Glomerular visceral epithelial cell (primary cell): ENCODE data around the gene SPI1.
A peak's percentile ranks its signal among the peaks of the same experiment; 100 is the strongest.
"Not testable (repeated sequence)": the region's sequence is repeated elsewhere in the genome, so short reads cannot be mapped to it uniquely, and the experiment has no call there.

Experiments used
- DNase-seq: peaks from one replicate; pipeline ENCODE4 v3.0.0-alpha.2; 2016; ENCODE audit errors: extremely low spot score

The SPI1 gene

GRCh38 chr11:47340010-47340409, 38.3 kb downstream of the SPI1 start:
- no peak for DNase-seq

DNA sequence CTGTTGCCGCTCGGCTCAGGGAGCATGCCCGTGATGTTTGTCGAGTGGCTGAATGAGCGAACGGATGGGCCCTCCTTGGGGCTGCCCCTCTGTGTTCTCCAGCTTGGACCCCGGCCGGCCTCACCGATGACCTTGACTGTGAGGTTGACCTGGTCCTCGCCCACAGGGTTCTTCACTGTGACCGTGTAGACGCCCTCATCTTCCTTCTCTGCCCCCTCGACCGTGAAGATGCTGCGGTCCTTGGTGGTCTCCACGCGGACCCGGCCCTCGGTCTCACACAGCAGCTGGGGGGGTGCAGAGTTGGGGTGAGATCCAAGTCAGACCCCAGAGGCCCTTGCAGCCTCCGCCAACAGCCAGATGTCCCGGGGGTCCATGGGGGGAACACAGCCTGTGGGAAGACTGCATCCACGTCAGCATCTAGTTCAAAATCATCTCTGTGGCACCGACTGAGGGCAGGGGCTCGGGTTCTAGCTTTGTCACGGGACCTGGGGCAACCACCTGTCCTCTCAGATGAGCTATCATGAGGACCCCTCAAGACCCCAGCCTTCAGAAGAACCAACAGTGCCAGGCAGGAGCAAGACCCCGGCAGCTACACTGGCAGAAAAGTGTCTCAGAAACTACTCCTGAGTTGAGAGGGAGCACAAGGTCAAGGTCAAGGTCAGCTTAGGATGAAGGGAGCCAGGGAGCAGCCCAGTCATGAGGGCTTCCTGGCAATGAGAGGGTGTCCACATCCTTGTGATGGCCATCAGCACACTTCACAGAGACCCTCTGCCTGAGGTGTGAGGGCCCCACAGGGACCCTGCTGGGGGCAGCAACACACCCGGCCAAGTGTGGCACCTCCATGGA, 39.7 kb downstream of the SPI1 start:
- DNase-seq: no peak

GRCh38 chr11:47337229-47337924, 41.0 kb downstream of the SPI1 start:
- no peak for DNase-seq

DNA sequence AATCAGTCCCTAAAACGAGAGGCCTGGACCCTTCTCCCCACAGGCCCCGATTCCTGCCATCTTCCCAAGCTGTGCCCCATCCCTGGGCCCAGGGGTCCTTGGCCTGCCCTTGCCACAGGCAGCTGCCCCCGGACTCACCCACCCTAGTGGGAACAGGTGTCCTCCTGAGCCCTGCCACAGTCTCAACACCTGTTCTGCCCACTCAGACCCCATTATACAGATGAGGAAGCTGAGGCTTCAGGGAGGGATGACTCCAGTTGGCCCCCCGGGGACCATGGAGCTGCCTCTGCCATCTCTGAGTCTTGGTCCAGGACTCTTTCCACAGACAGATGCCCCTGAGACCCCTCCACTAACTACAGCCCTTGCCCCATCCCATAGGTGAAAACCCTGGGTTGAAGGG, 41.8 kb downstream of the SPI1 start:
- DNase-seq: no peak

- DNase-seq: no peak
These were observed 42.6 kb downstream of the SPI1 start for GRCh38 chr11:47335733-47336132.

DNA sequence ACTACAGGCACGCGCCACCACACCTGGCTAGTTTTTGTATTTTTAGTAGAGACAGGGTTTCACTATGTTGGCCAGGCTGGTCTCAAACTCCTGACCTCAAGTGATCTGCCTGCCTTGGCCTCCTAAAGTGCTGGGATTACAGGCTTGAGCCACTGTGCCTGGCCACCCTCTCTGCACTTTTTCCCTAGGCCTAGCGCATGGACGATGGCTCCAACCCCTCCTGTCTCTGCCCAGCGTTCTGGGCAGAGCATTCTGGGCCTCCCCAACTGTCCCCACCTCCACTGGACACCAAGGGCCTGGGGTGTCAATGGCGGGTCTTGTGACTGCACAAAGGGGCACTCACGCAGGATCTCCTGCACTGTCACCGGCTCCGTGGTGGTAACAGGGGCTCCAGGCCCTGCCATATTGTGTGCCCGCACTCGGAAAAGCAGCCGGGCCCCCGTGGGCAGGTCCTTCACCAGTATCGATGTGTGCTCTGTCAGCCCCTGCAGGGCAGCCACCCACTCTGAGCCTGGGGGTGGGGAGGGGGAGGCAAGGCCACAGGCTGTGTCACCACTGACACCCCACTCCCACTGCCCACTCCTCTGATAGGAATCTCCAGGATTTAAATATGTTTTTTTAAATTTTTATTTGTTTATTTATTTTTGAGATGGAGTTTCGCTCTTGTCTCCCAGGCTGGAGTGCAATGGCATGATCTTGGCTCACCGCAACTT, 43.5 kb downstream of the SPI1 start:
- DNase-seq: not testable (repeated sequence)

- DNase-seq: no peak
These were observed 44.4 kb downstream of the SPI1 start for GRCh38 chr11:47333886-47334443.

- DNase-seq: no peak
These were observed 44.9 kb downstream of the SPI1 start for GRCh38 chr11:47333526-47333845.

- no peak for DNase-seq
These were observed 45.4 kb downstream of the SPI1 start for GRCh38 chr11:47332791-47333525.

GRCh38 chr11:47332303-47332711, 46.0 kb downstream of the SPI1 start:
- DNase-seq: no peak

DNA sequence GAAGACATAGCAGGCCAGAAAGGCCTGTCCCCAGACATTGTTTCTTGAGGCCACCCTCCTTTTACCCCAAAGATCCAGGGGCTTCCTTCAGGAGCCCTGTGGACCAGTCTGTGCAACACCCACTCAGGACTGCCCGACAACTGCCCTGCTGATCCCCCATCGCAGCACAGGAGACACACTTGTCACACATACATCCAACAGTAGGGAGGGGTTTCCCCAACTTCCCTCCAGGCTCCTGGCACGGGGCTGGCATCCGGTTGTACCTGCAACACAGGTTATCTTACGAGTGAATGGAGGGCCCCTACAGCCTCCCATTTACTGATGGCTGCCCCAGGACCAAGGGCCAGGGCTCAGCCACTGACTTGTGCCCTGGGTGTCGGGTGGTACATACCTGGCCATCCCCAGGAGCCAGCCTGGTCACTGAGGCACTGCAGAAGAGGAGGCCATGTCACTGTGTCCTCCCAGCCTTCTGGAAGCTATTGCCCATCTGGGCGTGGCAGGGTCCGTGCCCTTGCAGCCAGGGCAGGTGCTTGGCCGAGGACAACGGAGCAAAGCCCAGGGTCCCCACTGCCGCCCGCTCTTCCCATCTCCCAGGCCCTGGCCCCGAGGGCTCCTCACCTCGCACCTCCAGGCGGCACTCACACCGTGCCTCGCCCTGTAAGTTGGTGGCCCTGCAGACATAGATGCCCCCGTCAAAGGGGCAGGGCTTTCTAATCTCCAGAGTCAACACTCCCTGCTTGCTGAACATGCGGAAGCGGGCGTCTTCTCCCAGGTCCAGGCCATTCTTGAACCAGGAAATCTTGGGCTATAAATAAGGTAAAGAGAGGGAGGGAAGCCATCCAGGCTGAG, 46.7 kb downstream of the SPI1 start:
- DNase-seq: no peak

GRCh38 chr11:47329987-47330931, 48.1 kb downstream of the SPI1 start:
- peak; percentile 21 for DNase-seq

GRCh38 chr11:47329431-47329986, 48.8 kb downstream of the SPI1 start:
- no peak for DNase-seq

GRCh38 chr11:47328449-47329390, 49.6 kb downstream of the SPI1 start:
- DNase-seq: no peak

DNA sequence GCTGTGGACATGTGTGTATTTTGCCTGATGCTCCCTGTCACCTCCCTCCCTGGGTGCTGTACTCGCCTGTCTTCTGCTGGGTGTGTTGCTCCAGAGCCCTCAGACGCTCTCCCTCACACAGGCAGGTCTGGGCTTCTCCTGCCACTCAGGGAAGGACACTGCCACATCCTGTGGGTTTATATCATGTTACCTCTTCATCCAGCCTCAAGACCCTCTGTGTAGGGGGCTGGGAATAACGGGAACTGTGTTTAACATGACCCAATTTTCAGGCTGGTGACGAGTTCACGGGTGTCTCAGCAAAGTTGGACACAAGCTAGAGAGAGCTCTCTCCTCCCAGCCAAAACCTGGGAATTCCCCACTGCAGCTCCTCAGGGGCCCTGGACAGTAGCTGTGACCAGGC, 50.4 kb downstream of the SPI1 start:
- DNase-seq: no peak

GRCh38 chr11:47327025-47327424, 51.3 kb downstream of the SPI1 start:
- no peak for DNase-seq

DNA sequence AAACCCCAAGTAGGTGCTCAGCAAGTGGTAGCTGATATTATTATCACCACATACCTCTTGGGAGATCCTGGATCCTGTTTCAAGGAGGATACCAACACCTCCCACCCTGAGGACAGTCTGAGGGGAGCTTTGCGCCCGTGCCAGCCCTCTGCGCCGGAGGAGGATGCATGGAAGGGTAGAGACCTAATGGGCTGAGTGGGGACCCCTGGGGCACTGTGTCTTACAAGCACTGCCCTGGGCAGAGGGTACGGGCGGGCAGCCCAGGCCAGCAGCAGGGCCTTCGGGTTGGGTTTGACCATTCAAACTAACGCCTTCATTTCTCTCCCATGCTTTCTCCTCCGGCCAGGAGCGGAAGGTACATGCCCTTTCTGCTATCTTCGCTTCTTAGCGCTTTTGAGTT, 52.1 kb downstream of the SPI1 start:
- DNase-seq: no peak
